GM19438 (cell line): Measurements from ENCODE around the gene PRKCSH.
"Not testable (repeated sequence)": the region's sequence is repeated elsewhere in the genome, so short reads cannot be mapped to it uniquely, and the experiment has no call there.

ENCODE experiments used
- ATAC-seq: cut with Tn5 transposase; IDR thresholded peaks from one replicate; pipeline ENCODE4 v1.9.1; 2021; ENCODE audit warnings: low read depth; ENCODE audit not compliant: unreplicated experiment

The PRKCSH gene

GRCh38 chr19:11418549-11419506 lies 16.6 kb upstream of the PRKCSH start, which contains the start of gene RGL3:
RGL3 (minus strand) TSS chr19:11419314; CDS start chr19:11419278, 36 bp downstream.
- ATAC-seq: no peak

DNA sequence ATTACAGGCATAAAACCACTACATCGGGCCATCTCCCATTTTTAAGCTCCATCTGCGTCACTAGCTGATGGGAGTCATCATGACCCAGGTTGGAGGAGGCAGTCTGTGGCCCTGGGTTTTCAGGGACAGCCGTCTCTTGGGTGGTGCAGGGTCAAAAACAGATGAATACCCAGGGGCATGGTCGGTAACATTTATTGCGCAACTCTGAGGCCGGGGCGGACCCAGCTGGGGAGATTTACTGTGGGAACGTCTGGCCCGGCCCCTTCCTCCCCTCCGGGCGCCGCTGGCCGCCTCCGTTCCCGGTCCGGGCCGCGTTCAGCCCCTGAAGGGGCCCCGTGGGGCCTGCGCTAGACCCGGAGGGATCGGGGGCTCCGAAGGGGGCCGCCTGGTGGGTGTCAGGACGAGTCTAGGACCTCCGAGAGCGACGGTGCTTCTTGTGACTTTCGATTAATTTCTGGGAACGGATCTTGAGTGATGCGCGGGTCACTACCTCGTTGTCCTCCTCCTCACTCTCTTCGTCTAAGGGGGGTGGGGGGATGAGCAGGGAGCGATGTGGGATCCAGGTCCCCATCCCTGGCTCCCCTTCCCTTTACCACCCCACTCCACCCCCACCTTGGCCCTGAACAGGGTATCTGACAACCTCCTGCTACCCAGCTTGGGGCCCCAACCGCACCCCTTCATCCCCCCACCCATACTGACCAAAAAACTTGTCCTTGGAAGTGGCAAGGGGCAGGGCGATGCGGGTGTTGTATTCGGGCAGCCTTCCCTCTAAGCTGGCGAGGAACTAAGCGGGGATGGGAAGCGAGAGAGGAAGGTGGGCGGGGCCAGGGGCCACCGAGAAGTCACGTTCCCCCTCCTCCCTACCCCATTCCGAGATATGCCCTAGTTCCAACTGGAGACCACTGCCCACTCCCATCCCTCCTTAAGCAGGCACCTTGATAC lies 14.7 kb upstream of the PRKCSH start:
- no peak for ATAC-seq

- ATAC-seq: peak; percentile 54
Measured at GRCh38 chr19:11421371-11422098, 13.9 kb upstream of the PRKCSH start.

GRCh38 chr19:11422163-11423065 lies 13.0 kb upstream of the PRKCSH start:
- ATAC-seq: peak; percentile 71

GRCh38 chr19:11423164-11423790 lies 12.2 kb upstream of the PRKCSH start:
- ATAC-seq: no peak

DNA sequence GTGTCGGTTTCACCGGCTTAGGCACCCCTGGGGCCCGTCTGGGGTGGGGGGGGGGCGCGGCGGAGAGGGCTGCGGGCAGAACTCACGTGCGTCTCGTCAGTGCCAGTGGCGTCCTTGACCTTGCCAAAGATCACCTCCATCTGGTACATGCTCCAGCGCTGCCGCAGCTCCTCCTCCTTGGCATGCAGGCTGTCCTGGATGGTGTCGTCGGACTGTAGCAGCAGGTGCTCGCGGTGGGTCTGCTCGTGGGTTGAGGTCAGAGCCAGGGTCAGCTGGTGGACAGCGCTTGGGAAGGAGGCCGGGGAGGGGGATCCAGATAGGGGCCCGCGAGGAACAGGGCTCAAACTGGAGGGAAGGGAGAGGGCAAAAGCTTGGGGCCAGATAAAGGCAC lies 11.6 kb upstream of the PRKCSH start:
- ATAC-seq: no peak

- no peak for ATAC-seq
Measured at GRCh38 chr19:11425719-11426457, 9.5 kb upstream of the PRKCSH start.

GRCh38 chr19:11426656-11427055 lies 8.8 kb upstream of the PRKCSH start:
- no peak for ATAC-seq

- ATAC-seq: not testable (repeated sequence)
Measured at GRCh38 chr19:11433526-11433925, 1.9 kb upstream of the PRKCSH start.

GRCh38 chr19:11434703-11435056 lies 755 bp upstream of the PRKCSH start:
- ATAC-seq: peak; percentile 23

GRCh38 chr19:11435833-11436313 lies 438 bp downstream of the PRKCSH start:
- ATAC-seq: no peak

GRCh38 chr19:11437955-11438354 lies 2.5 kb downstream of the PRKCSH start:
- no peak for ATAC-seq

DNA sequence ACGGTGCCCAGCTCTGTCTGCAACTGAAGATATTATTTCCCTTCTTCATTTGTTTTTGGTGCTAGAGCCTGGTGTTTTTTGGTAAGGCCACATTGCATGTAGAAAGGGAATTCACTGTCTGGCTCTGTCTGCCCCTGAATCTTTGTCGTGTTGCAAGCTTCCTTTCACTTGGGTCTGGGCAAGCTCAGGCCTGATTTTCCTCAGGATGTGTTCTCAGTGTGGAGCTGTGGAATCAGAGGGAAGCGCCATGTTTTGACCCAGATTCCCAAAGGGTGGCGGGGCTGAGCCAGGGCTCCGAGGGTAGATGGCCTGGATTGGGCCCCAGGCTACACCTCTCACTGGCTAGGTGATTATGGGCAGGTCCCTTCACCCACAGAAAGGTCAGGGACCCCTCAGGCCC lies 8.6 kb downstream of the PRKCSH start:
- no peak for ATAC-seq

DNA sequence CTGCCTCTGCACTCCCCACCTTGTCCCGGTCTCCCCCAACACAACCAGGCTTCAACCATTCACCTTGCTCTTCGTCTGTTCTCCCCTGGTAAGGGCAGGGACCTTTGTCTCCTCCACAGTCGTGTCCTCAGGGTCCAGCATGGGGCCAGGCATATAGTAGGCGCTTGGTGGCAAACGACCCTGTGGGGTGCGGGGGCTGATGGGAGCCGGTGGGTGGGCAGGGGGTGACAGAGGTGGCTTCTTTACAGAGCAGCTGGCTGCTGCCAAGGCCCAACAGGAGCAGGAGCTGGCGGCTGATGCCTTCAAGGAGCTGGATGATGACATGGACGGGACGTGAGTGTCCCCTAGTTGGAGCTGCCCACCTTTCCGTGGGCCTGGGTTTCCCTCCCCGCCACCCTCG lies 9.7 kb downstream of the PRKCSH start:
- ATAC-seq: no peak

GRCh38 chr19:11446271-11446651 lies 10.8 kb downstream of the PRKCSH start:
- no peak for ATAC-seq

DNA sequence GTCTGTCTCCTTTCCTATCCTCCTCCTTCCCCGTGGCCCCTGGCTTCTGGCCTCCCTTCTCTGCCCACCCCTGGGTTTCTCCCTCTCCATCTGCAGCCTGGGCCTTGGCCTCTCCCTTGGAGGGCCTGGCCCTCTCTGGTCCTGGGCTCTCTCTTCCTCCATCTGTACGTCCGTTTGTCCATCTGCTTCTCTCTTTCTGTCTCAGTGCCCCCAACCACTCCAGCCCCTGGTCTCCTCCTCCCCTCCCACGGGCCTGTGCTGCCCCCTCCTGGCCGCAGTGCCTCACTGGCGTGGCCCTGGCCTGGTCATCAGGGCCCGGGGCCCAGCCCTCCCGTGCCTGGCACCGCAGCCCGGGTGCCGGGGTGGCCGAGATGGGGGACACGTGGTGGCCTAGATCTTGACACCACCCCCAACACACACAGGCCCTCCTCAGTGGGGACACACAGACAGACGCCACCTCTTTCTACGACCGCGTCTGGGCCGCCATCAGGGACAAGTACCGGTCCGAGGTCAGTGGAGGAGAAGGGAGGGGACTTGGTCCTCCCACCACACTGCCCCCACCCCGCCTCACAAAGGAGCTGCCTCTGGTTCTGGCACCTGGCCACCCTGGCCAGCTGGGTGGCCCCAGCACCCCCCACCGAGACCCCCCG lies 11.3 kb downstream of the PRKCSH start:
- no peak for ATAC-seq

DNA sequence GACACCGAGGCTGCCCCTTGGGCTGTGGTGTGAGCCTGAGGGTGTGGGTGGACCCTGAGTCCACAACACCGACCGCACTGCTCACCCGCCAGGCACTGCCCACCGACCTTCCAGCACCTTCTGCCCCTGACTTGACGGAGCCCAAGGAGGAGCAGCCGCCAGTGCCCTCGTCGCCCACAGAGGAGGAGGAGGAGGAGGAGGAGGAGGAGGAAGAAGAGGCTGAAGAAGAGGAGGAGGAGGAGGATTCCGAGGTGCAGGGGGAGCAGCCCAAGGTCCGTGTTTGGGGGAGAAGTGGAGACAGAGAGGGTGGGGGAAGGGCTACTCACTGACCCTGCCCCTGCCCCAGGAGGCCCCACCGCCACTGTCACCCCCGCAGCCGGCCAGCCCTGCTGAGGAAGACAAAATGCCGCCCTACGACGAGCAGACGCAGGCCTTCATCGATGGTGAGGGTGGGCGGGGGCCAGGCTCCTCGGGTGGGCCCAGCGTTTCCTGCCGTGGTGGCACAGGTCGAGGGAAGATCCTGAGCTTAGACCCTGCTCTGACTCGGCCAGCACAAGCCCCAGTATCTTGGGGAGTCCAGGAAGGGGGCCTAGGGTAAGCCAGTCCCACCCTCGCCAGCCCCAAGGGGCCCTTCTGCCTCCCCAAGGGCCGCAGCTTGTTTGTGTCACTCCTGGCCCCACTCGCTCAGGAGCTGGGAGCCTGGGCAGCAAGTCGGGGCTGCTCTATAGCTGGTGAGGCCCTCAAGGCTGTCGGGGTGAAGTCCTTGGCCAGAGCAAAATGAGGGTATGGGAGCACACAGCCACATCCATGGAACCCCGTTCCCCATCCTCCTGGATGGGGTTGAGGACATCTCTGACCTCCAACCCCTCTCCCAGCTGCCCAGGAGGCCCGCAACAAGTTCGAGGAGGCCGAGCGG lies 12.2 kb downstream of the PRKCSH start:
- no peak for ATAC-seq
